ENCODE results near the gene FAM25C. TPM values are rescaled to one million over a fixed set of nuclear protein-coding genes. Genes with fewer than 3 reads are reported as not detected.

FAM25C gene
- total RNA-seq (ENCODE audit: low replicate concordance) = not detected in 2 replicates

DNA sequence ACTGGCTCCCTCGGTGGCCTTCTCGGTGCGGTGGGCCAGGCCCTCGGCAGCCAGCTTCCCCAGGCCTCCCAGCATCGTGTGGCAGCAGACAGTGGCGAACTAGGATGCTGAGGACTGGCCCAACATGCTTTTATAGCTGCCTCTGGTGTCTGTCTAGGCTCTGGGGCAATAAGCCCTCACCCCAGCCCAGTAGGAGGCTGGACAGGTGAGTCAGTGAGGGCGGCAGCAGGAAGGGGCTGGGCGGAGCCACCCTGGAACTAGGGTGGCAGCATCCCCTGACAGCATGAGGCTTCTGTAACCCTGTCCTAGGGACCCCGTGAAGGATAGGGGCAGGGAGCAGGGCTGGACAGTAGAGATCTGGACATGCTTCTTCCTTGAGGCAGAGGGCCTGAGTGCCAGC is at the start of gene FAM25C:
FAM25C (minus strand) TSS at position 101 of the 400 bp plus-strand sequence; CDS start at position 75, 26 bp downstream.

Other genes starting within 250 kb of the FAM25C start
- 0.30 TPM in 1 of 2 replicates, not detected in the other for gene SYT15B, start 236.2 kb downstream of the FAM25C start, total RNA-seq (ENCODE audit: low replicate concordance)
- gene NPY4R2, start 81.1 kb downstream of the FAM25C start, total RNA-seq (ENCODE audit: low replicate concordance) = 0.12 TPM in 1 of 2 replicates, not detected in the other

All from smooth muscle cell of the coronary artery (primary cell).